ENCODE measurements around the gene RAI1. TPM values are rescaled to one million over a fixed set of nuclear protein-coding genes. Genes with fewer than 3 reads are reported as not detected.

Gene RAI1
- total and polyA plus RNA-seq, 2 of the 8 experiments (the other 6 are each of a cell fraction or from before 2014, with no cell fraction given) = 0.39 to 1.2 TPM

GRCh38 chr17:17698869-17699351, 17.7 kb downstream of the RAI1 start:
- no peak for FAIRE-seq
- Histone ChIP-seq H2BK15ac (ENCODE audit: low read length) (no peak overlapping the region), H3K79me1 (ENCODE audit: low read depth, low read length) (no peaks in the 10 kb centered on the region), H3K4me2 (ENCODE audit: insufficient read depth in 1 of 2, low read depth in 2 of 2, low read length in 2 of 2) (peak overlapping the region; percentile 28 to 55; a peak in 3 of 4 replicates), H3K4ac (replicated peaks; ENCODE audit: insufficient read length, low read depth, low read length) (no peak overlapping the region), H2AK5ac (ENCODE audit: low read depth, low read length) (peak overlapping the region; percentile 24; the same call in 1 of the 2 replicates), H2BK12ac (ENCODE audit: low read depth, low read length) (peak overlapping the region; percentile 3; the same call in 1 of the 2 replicates), H3K9ac (replicated peaks in 1 of 4; ENCODE audit: extremely low read depth in 1 of 4, low read depth in 3 of 4, low read length in 3 of 4) (no peak overlapping the region), H2AFZ (ENCODE audit: low read length) (no peak overlapping the region), H4K20me1 (replicated peaks in 1 of 2; ENCODE audit: control insufficient read depth in 1 of 2, insufficient read depth in 2 of 2, low read length in 2 of 2) (peaks cover 32 to 35% of the 10 kb centered on the region in 2 experiments), H4K91ac (replicated peaks; ENCODE audit: insufficient read length, low read length) (no peak overlapping the region), H2BK120ac (replicated peaks; ENCODE audit: low read depth, low read length) (no peak overlapping the region), H3K27me3 (replicated peaks in 1 of 4; ENCODE audit: control insufficient read depth in 3 of 4, extremely low read depth in 1 of 4, insufficient read depth in 3 of 4, low read length in 3 of 4) (peaks cover 74 to 93% (median 90%) of the 10 kb centered on the region in 4 experiments), H3K4me3 (ENCODE audit: extremely low read depth in 1 of 4, insufficient read depth in 2 of 4, low read depth in 3 of 4, low read length in 4 of 4) (no peak overlapping the region), H3K18ac (ENCODE audit: extremely low read depth, low read length) (peak overlapping the region; percentile 51; the same call in 1 of the 2 replicates), H4K8ac (ENCODE audit: extremely low read depth, insufficient read depth, low read length) (no peak overlapping the region), H3K36me3 (ENCODE audit: control insufficient read depth in 2 of 4, insufficient read depth in 4 of 4, low read length in 3 of 4) (no peaks in the 10 kb centered on the region), H3K23ac (ENCODE audit: insufficient read length) (no peak overlapping the region), H3K9me3 (ENCODE audit: insufficient read depth in 2 of 2, low read depth in 1 of 2, low read length in 1 of 2) (no peaks in the 10 kb centered on the region), H3K14ac (ENCODE audit: insufficient read length) (no peak overlapping the region), H3K4me1 (replicated peaks in 1 of 4; ENCODE audit: control insufficient read depth in 3 of 4, insufficient read depth in 4 of 4, low read length in 3 of 4) (peaks cover 0 to 44% (median 36%) of the 10 kb centered on the region in 4 experiments; a peak in 6 of 7 replicates), H3K23me2 (ENCODE audit: low read depth, low read length) (peaks cover 7% of the 10 kb centered on the region; the same call in 1 of the 2 replicates), H3K27ac (ENCODE audit: low read depth, low read length) (no peak overlapping the region), H4K5ac (ENCODE audit: insufficient read length, low read depth, low read length) (no peak overlapping the region), H3K79me2 (ENCODE audit: control insufficient read depth in 1 of 2, insufficient read depth in 2 of 2, low read length in 2 of 2) (no peaks in the 10 kb centered on the region), H3K56ac (replicated peaks; ENCODE audit: insufficient read length, low read depth, low read length) (no peak overlapping the region), H2BK5ac (ENCODE audit: low read depth, low read length) (no peak overlapping the region), H2BK20ac (ENCODE audit: low read length) (no peak overlapping the region)
- TF ChIP-seq SIX5 (IDR thresholded peaks at IDR 0.05; ENCODE audit: low read depth, low read length) (no peak), SUZ12 (IDR thresholded peaks at IDR 0.05; ENCODE audit: low read length) (no peak), POU5F1 (IDR thresholded peaks at IDR 0.05; ENCODE audit: low read depth, low read length) (no peak)
- POLR2A ChIA-PET (ENCODE audit: partially characterized antibody) = interaction anchor here (0.8 to 2.1 kb wide), 2 partner anchors 12 to 82 kb away, joined by 3 to 7 read pairs; no protein-coding TSS in a partner anchor
- DNase-seq (ENCODE audit: low read depth in 1 of 2, low spot score in 2 of 2) = no peak
- CTCF ChIA-PET (ENCODE audit: partially characterized antibody) = interaction anchor here (0.5 to 1.8 kb wide), 4 partner anchors 11 to 227 kb away, joined by 3 to 7 read pairs (median 5); no protein-coding TSS in a partner anchor
- 25% methylated on average over 8 of the region's 8 CpGs; no CpG with 5 or more reads in 1 of the 2 experiments for WGBS, 2 experiments (ENCODE audit: extremely low coverage in 1 of 2, insufficient coverage in 1 of 2, insufficient read length in 1 of 2, insufficient replicate concordance in 2 of 2, low coverage in 1 of 2, low lambda C conversion rate in 2 of 2, missing lambda C conversion rate in 1 of 2)

All from H1 (cell line).